PC-9 (cell line): ENCODE results near the gene FBXO38. TPM values are rescaled to one million over a fixed set of nuclear protein-coding genes. Genes with fewer than 3 reads are reported as not detected.

ENCODE experiments used
- BruUV-seq: library from RNA; stranded (reverse); fragments of 400-500 nt; replicated peaks from 2 replicates; lab custom pipeline; 2021; lab: Mats Ljungman, UMichigan
- CTCF ChIA-PET: fragments of 300-600 bp; sonication (Branson Sonifier 250); formaldehyde crosslinking; loops from one replicate; lab custom pipeline; 2022; ENCODE audit warnings: antibody characterized with exemption; lab: Charles Lee
- POLR2A ChIA-PET: fragments of 300-600 bp; sonication (Branson Sonifier 250); formaldehyde crosslinking; loops from one replicate; lab custom pipeline; 2022; ENCODE audit warnings: antibody characterized with exemption; ENCODE audit not compliant: unreplicated experiment; lab: Charles Lee
- DNase-seq, 2 experiments: peaks; one replicate each; pipeline versions ENCODE4 v3.0.0 to v3.0.0-alpha.2; 2015 to 2022; ENCODE audit warnings: mixed read lengths in 1 of 2
- H2AFZ ChIP-seq: fragments of 200-600 bp; sonication (generic); 2 replicates; pipeline ENCODE4 v1.8.1; 2017; ENCODE audit warnings: antibody characterized with exemption
- H3F3A ChIP-seq: fragments of 200-600 bp; sonication (generic); 2 replicates; pipeline ENCODE4 v1.8.1; 2017; ENCODE audit warnings: antibody characterized with exemption, mild to moderate bottlenecking, low read depth; ENCODE audit not compliant: insufficient read depth
- H3K27ac ChIP-seq: fragments of 200-600 bp; sonication (generic); 2 replicates; pipeline ENCODE4 v1.6.1; 2016; ENCODE audit warnings: mixed run types
- H3K27me3 ChIP-seq: fragments of 200-600 bp; sonication (generic); 2 replicates; pipeline ENCODE4 v1.6.1; 2016; ENCODE audit warnings: low read depth, mixed run types; ENCODE audit not compliant: insufficient read depth
- H3K36me3 ChIP-seq: fragments of 200-600 bp; sonication (generic); 2 replicates; pipeline ENCODE4 v1.6.1; 2016; ENCODE audit warnings: low read depth, mixed run types
- H3K4me1 ChIP-seq: fragments of 200-600 bp; sonication (generic); replicated peaks from 2 replicates; pipeline ENCODE4 v1.6.1; 2016; ENCODE audit warnings: mixed run types; ENCODE audit not compliant: insufficient read depth
- H3K4me2 ChIP-seq: fragments of 200-600 bp; sonication (generic); 2 replicates; pipeline ENCODE4 v1.6.1; 2017; ENCODE audit warnings: mixed run types
- H3K4me3 ChIP-seq: fragments of 200-600 bp; sonication (generic); 2 replicates; pipeline ENCODE4 v1.6.1; 2016; ENCODE audit warnings: mixed run types
- H3K79me2 ChIP-seq: fragments of 200-600 bp; sonication (generic); 2 replicates; pipeline ENCODE4 v1.6.1; 2017; ENCODE audit warnings: low read depth, mixed run types
- H3K9me2 ChIP-seq: fragments of 200-600 bp; sonication (generic); 2 replicates; pipeline ENCODE4 v1.8.1; 2017; ENCODE audit warnings: mild to moderate bottlenecking; ENCODE audit not compliant: insufficient read depth
- H3K9me3 ChIP-seq: fragments of 200-600 bp; sonication (generic); 2 replicates; pipeline ENCODE4 v1.8.1; 2016; ENCODE audit warnings: low read depth; ENCODE audit not compliant: insufficient read depth
- H4K20me1 ChIP-seq: fragments of 200-600 bp; sonication (generic); 2 replicates; pipeline ENCODE4 v1.8.1; 2017; ENCODE audit not compliant: insufficient read depth
- EZH2 ChIP-seq: fragments of 200-600 bp; sonication (generic); IDR thresholded peaks from 2 replicates; pipeline ENCODE4 v1.8.0; 2017; ENCODE audit warnings: antibody characterized with exemption, low read depth
- intact Hi-C: fragments of 100-400 bp; cut with micrococcal nuclease; formaldehyde crosslinking; loops from one replicate; pipeline ENCODE4 v1.10.0; 2022; ENCODE audit not compliant: unreplicated experiment
- total RNA-seq: library from RNA; stranded (reverse); gene quantifications from 2 replicates; pipeline ENCODE4 v1.2.3, GENCODE V29; 2021
- TF ChIP-seq, protein P1 (sequence below): fragments of 200-600 bp; sonication (generic); conservative IDR thresholded peaks from 2 replicates; pipeline ENCODE4 v1.6.1; 2017; ENCODE audit warnings: mixed run types, antibody characterized with exemption, mild to moderate bottlenecking, moderate library complexity

The FBXO38 gene
- total RNA-seq, 1 experiment from 2014 or later, result 49.8 TPM

GRCh38 chr5:148398698-148399121 is 15.0 kb downstream of the FBXO38 start:
- no peaks in the 10 kb centered on the region; the same call in 1 of the 2 replicates for H4K20me1 ChIP-seq
- peaks cover 38% of the 10 kb centered on the region for H3K79me2 ChIP-seq
- intact Hi-C loops, result loop anchor here (1.0 to 10.0 kb wide), 2 partner anchors 15 to 1914 kb away; partner anchors contain the start of gene FBXO38
- no peak overlapping the region for H2AFZ ChIP-seq
- CTCF ChIA-PET, result interaction anchor here (0.7 to 1.0 kb wide), 8 partner anchors 20 to 867 kb away, joined by 3 to 8 read pairs (median 5); no protein-coding TSS in a partner anchor
- H3K4me2 ChIP-seq, result peak overlapping the region; percentile 68
- H3F3A ChIP-seq, result peaks cover 44% of the 10 kb centered on the region
- H3K9me2 ChIP-seq, result no peaks in the 10 kb centered on the region
- no peaks in the 10 kb centered on the region for H3K27me3 ChIP-seq
- DNase-seq, result peak in 1 of 2 experiments; percentile 69
- peak overlapping the region; percentile 29; the same call in 1 of the 2 replicates for H3K4me3 ChIP-seq
- no TSS peak for BruUV-seq
- peak overlapping the region; percentile 88 for H3K27ac ChIP-seq
- H3K9me3 ChIP-seq, result no peaks in the 10 kb centered on the region
- peaks cover 70% of the 10 kb centered on the region for H3K36me3 ChIP-seq
- POLR2A ChIA-PET, result interaction anchor here (0.6 to 0.7 kb wide), 3 partner anchors 44 to 427 kb away, joined by 3 to 12 read pairs (median 5); no protein-coding TSS in a partner anchor
- no peak for TF ChIP-seq EZH2
- TF ChIP-seq, protein P1, sequence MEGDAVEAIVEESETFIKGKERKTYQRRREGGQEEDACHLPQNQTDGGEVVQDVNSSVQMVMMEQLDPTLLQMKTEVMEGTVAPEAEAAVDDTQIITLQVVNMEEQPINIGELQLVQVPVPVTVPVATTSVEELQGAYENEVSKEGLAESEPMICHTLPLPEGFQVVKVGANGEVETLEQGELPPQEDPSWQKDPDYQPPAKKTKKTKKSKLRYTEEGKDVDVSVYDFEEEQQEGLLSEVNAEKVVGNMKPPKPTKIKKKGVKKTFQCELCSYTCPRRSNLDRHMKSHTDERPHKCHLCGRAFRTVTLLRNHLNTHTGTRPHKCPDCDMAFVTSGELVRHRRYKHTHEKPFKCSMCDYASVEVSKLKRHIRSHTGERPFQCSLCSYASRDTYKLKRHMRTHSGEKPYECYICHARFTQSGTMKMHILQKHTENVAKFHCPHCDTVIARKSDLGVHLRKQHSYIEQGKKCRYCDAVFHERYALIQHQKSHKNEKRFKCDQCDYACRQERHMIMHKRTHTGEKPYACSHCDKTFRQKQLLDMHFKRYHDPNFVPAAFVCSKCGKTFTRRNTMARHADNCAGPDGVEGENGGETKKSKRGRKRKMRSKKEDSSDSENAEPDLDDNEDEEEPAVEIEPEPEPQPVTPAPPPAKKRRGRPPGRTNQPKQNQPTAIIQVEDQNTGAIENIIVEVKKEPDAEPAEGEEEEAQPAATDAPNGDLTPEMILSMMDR, result peak; percentile 47; the same call in 1 of the 2 replicates
- H3K4me1 ChIP-seq, result peaks cover 47% of the 10 kb centered on the region

DNA sequence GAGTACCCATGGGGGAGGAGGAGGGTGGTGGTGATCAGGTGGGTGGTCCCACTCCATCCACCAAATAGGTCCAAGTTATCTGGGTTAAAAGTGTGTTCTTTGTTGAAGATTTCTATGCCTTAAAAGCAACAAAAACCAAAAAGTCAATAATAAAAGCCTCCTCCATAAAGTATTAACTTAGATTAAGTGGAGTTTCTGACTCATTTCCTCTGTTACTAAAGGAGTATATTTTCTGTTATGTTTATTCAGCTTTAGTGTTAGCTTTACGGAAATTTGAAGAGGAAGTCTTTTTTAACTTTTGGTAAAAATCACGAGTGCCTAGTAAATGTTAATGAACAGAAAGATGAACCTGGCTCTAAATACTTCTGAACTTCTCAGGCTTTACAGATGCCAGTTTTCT is 17.8 kb downstream of the FBXO38 start:
- ChIA-PET POLR2A (no interaction called here), CTCF (interaction anchor here (0.6 kb wide), 1 partner anchor 83 kb away, joined by 3 read pairs; no protein-coding TSS in a partner anchor)
- H3F3A ChIP-seq, result peaks cover 38% of the 10 kb centered on the region
- no peak overlapping the region for H3K4me2 ChIP-seq
- no peak overlapping the region for H3K4me3 ChIP-seq
- no peaks in the 10 kb centered on the region for H3K27me3 ChIP-seq
- H3K79me2 ChIP-seq, result peaks cover 18% of the 10 kb centered on the region
- no peak for DNase-seq
- H3K9me2 ChIP-seq, result no peaks in the 10 kb centered on the region
- TF ChIP-seq, protein P1, result no peak
- TF ChIP-seq EZH2, result no peak
- H3K36me3 ChIP-seq, result peaks cover 66% of the 10 kb centered on the region
- BruUV-seq, result no TSS peak
- no peak overlapping the region for H3K27ac ChIP-seq
- H3K9me3 ChIP-seq, result no peaks in the 10 kb centered on the region
- H2AFZ ChIP-seq, result no peak overlapping the region
- intact Hi-C loops, result no loop called here
- H3K4me1 ChIP-seq, result peaks cover 32% of the 10 kb centered on the region
- H4K20me1 ChIP-seq, result no peaks in the 10 kb centered on the region

GRCh38 chr5:148403344-148403743 is 19.6 kb downstream of the FBXO38 start:
- Histone ChIP-seq H3K9me2 (no peaks in the 10 kb centered on the region), H3F3A (peaks cover 20% of the 10 kb centered on the region), H3K36me3 (peaks cover 66% of the 10 kb centered on the region), H3K9me3 (no peaks in the 10 kb centered on the region), H3K79me2 (peaks cover 17% of the 10 kb centered on the region), H3K27me3 (no peaks in the 10 kb centered on the region), H3K27ac (no peak overlapping the region), H3K4me2 (no peak overlapping the region), H4K20me1 (no peaks in the 10 kb centered on the region), H3K4me3 (no peak overlapping the region), H3K4me1 (peaks cover 15% of the 10 kb centered on the region), H2AFZ (no peak overlapping the region)
- no TSS peak for BruUV-seq
- no peak for DNase-seq
- ChIA-PET CTCF (no interaction called here), POLR2A (no interaction called here)
- TF ChIP-seq EZH2, result no peak
- TF ChIP-seq, protein P1, result no peak
- intact Hi-C loops, result no loop called here
